ENCODE measurements around the gene SERP2. TPM values are rescaled to one million over a fixed set of nuclear protein-coding genes. Genes with fewer than 3 reads are reported as not detected.

Gene SERP2
- total RNA-seq, 1 experiment from 2014 or later = 1.8 TPM

- Mint-ChIP-seq H3K36me3 (ENCODE audit: insufficient read depth in 1 of 3, low read depth in 3 of 3) (peaks cover 0 to 5% (median 4%) of the 10 kb centered on the region in 3 experiments; a peak in 2 of 7 replicates), H3K9me3 (peaks cover 3 to 4% of the 10 kb centered on the region in 2 experiments; a peak in 1 of 5 replicates), H3K27me3 (ENCODE audit: low read depth) (peaks cover 6% of the 10 kb centered on the region), H3K4me3 (no peak overlapping the region), H3K4me1 (peaks cover 8 to 21% of the 10 kb centered on the region in 2 experiments), H3K27ac (no peak overlapping the region)
- no peak overlapping the region for H3K9ac ChIP-seq (ENCODE audit: extremely low read depth, insufficient read length, low read length)
- no peak overlapping the region for H3K4me2 ChIP-seq (ENCODE audit: insufficient read depth, insufficient read length, low read length)
- H3K56ac ChIP-seq (ENCODE audit: insufficient read length, low read depth, low read length) = no peak overlapping the region
- no peak overlapping the region for H2BK20ac ChIP-seq (ENCODE audit: low read depth, low read length, poor library complexity, severe bottlenecking)
- no peak overlapping the region for H3K18ac ChIP-seq (ENCODE audit: insufficient read length, low read depth, low read length)
- no peak overlapping the region for H2BK5ac ChIP-seq (ENCODE audit: insufficient read length, low read length)
- no peaks in the 10 kb centered on the region for H4K20me1 ChIP-seq (ENCODE audit: control insufficient read depth, insufficient read depth, insufficient read length)
- H2AFZ ChIP-seq (ENCODE audit: low read length) = no peak overlapping the region
- no peak overlapping the region for H2BK15ac ChIP-seq (ENCODE audit: low read depth, low read length)
- no peak for TF ChIP-seq CTCF (conservative IDR thresholded peaks at IDR 0.05)
- H3K9me3 ChIP-seq (ENCODE audit: control insufficient read depth, low read depth, low read length) = no peaks in the 10 kb centered on the region
- no peak overlapping the region for H4K5ac ChIP-seq (ENCODE audit: insufficient read length, low read depth, low read length)
- H3K27ac ChIP-seq (ENCODE audit: insufficient read length, low read depth, low read length) = no peak overlapping the region
- no peaks in the 10 kb centered on the region for H3K23me2 ChIP-seq (ENCODE audit: insufficient read length, low read depth, low read length, poor library complexity, severe bottlenecking)
- no peak overlapping the region for H3K4ac ChIP-seq (ENCODE audit: low read depth, low read length)
- H3K14ac ChIP-seq (ENCODE audit: insufficient read depth, low read length) = no peak overlapping the region
- no peak overlapping the region for H2BK120ac ChIP-seq (ENCODE audit: low read depth, low read length, poor library complexity, severe bottlenecking)
- H3T11ph ChIP-seq (ENCODE audit: low read length) = no peak overlapping the region
- H4K91ac ChIP-seq (ENCODE audit: insufficient read length, low read depth, low read length) = no peak overlapping the region
- DNase-seq = no peak
- H3K23ac ChIP-seq (ENCODE audit: insufficient read length, low read depth, low read length) = no peak overlapping the region
- H2AK5ac ChIP-seq (ENCODE audit: insufficient read length, low read length) = no peak overlapping the region
- H3K4me1 ChIP-seq (ENCODE audit: insufficient read depth, low read length) = peaks cover 3% of the 10 kb centered on the region; the same call in 1 of the 2 replicates
- no peaks in the 10 kb centered on the region for H3K79me2 ChIP-seq (ENCODE audit: insufficient read depth, low read length)
- no peak overlapping the region for H4K8ac ChIP-seq (replicated peaks; ENCODE audit: insufficient read length, low read depth, low read length)
- H3K27me3 ChIP-seq (ENCODE audit: insufficient read depth, low read length) = no peaks in the 10 kb centered on the region
- H3K79me1 ChIP-seq (ENCODE audit: insufficient read depth, low read depth, low read length, poor library complexity, severe bottlenecking) = no peaks in the 10 kb centered on the region
- H2BK12ac ChIP-seq (ENCODE audit: insufficient read length, low read depth, low read length) = no peak overlapping the region
- no CpG with 5 or more reads among the region's 4 CpGs for WGBS (ENCODE audit: extremely low coverage, insufficient read length, low lambda C conversion rate)
Observed at GRCh38 chr13:44336934-44337333, 36.7 kb upstream of the SERP2 start.
